Activated CD4-positive, alpha-beta T cell treated with anti-CD3 and anti-CD28 coated beads for 4 hours (primary cell): ENCODE measurements around the gene FHAD1.
"Not testable (repeated sequence)": the region's sequence is repeated elsewhere in the genome, so short reads cannot be mapped to it uniquely, and the experiment has no call there.

Source experiments
- DNase-seq, 2 donors: peaks; one replicate each; pipeline ENCODE4 v3.0.0-alpha.2; 2020

The FHAD1 gene

GRCh38 chr1:15277933-15278332 lies 30.9 kb downstream of the FHAD1 start:
- DNase-seq: no peak

DNA sequence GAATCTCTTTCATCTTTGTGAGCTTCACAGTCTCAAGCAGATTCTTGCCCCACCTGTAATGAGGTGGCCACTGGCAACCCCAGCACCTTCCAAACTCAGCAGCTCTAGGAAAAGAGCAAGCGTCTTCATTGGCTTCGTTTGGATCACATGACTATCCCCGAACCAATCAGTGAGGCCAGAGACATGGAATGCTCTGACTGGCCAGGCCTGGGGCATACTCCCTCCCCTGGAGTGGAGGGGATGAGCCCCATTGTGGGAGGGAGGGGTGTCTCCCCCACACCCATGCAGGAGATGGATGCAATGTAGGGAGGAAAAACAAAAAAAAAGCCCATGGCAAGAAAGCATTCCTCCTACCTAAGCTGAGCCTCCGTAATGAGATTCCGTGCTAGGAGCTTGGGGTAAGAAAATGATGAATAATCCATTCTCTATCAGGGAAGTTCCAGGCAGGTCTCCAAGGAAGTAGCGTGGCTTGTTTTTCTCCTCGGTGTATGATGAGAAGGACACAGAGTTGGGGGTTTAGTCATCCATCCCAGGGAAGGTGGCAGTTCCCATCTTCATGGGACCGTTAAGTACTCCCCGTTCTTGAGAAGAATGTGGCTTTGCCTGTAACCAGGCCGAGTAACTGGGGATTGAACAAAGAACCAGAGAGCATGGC lies 32.7 kb downstream of the FHAD1 start:
- DNase-seq: no peak

DNA sequence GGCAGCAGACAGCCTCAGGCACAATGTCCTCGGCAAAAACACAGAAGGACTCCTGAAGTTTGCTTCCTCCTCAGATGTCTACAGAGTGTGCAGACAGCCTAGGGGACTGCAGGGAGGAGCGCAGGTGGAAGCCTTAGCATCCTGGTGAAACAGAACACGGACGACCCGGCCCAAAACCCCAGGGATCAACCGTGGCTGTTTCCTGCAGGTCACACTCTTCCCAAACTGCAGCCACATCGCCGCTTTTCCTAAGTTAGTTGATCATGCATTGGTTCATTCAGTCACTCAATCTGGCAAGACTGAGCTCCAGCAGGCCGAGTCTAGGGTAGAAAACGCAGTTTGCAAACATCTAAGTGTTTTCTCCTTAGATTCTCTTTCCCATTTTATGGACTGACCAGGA lies 33.4 kb downstream of the FHAD1 start:
- DNase-seq: no peak

DNA sequence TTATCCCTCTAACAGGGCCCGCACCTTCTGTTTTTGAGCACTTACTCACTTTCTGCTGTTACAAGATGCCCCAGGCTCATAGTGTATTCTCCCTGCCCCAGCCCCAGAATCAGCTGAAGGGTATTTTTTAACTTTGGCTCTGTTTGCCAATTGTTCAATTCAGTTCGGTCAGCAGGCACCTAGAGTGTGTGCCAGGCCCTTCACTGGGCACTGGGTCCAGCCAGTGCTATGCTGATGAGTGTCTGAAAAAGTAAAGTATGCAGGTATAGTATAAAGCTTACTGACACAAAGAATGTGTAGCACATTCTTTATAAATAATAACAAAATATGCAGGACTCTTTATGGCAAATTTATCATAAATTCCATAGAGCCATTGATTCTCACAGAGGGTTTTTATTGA lies 35.0 kb downstream of the FHAD1 start:
- no peak for DNase-seq

DNA sequence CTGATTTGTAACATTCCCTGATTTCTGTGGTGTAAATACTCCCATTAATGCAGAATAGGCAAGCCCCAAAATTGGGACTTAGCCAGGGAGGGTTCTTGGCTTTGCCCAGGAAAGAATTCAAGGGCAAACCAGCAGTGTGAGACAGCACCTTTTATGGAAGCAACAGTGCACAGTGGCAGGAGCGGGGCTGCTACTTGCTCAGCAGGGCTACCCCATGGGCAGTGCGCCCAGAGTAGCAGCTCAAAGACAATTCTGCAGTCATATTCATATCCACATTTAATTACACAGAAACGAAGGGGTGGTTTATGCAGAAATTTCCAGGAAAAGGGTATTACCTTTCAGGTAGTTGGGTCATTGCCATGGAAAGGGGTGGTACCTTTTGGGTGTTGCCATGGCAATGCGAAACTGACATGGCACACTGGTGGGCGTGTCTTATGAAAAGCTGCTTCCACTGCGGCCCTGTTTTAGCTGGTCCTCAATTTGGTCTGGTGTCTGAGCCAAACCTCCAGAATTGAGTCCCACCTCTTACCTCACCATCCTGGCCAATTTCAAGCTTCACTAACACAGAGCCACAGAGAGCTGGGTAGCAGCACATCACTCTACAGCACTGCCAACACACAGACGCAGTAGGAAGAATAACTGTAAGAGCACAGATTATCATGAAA lies 35.9 kb downstream of the FHAD1 start:
- DNase-seq: no peak

- no peak for DNase-seq
Observed at GRCh38 chr1:15283526-15283925, 36.5 kb downstream of the FHAD1 start.

DNA sequence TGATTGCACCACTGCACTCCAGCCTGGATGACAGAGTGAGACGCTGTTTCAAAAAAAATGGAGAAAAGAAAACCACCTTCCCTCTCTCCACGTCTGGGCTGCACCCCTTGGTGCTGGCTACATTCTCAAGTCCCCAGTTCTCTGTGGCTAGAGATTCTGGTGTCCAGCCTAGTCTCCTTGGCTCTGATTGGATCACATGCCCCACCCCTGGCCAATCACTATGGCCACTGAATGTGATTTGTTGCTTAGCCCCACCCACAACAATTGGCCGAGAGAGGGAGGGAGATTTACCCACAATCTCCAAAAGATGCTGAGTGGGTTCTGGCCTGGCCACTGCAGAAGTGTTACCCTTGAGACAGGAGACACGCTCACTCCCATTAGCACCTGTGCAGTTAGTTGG lies 39.4 kb downstream of the FHAD1 start:
- DNase-seq: no peak

GRCh38 chr1:15287035-15287979 lies 40.3 kb downstream of the FHAD1 start:
- no peak for DNase-seq

DNA sequence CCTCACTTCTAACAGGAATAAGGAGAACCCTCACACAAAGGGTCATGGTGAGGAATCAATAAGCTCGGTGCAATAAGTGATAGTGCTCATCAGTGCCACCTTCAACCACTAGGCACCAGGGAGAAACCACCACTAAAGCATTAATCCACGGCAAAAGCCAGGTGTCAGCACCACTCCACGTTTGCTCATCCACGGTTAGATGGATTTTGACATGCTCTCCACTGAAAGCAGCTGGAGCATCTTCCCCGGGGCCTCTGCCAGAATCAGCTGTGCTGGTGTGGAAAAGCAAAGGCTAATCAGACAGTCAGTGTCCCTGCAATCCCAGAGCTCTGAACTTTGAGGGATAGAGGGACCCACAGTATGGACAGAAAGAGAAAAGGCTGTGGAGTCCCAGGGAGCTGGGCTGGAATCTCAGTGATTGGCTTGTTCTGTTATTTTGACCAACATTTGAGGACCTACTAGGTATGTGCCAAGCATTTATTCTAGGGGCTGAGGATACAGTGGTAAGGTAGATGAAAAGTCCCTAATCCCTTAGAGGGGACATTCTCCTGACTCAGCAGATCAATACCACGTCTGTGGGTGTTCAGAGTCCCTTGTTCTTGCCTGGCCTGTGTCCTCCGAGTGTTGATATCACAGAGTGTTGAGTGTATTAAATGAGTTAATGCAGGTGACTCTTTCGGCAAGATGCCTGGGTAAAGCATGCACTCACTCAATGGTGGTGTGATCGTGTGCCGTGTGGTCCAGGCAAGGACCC lies 41.3 kb downstream of the FHAD1 start:
- no peak for DNase-seq

- no peak for DNase-seq
Observed at GRCh38 chr1:15289251-15289651, 42.2 kb downstream of the FHAD1 start.

- DNase-seq: peak in 1 of 2 donors; percentile 10
Observed at GRCh38 chr1:15290382-15290781, 43.4 kb downstream of the FHAD1 start.

GRCh38 chr1:15295696-15296095 lies 48.7 kb downstream of the FHAD1 start:
- no peak for DNase-seq

GRCh38 chr1:15296585-15297321 lies 49.7 kb downstream of the FHAD1 start:
- no peak for DNase-seq

DNA sequence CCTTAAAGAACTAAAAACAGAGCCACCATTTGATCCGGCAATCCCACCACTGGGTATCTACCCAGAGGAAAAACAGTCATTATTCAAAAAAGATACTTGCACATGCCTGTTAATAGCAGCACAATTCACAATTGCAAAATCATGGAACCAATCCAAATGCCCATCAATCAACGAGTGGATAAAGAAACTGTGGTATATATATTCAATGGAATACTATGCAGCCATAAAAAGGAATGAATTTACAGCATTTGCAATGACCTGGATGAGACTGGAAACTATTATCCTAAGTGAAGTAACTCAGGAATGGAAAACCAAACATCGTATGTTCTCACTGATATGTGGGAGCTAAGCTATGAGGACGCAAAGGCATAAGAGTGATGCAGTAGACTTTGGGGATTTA lies 51.0 kb downstream of the FHAD1 start:
- not testable (repeated sequence) for DNase-seq

- no peak for DNase-seq
Observed at GRCh38 chr1:15299179-15299578, 52.2 kb downstream of the FHAD1 start.

GRCh38 chr1:15299806-15300205 lies 52.8 kb downstream of the FHAD1 start:
- no peak for DNase-seq

DNA sequence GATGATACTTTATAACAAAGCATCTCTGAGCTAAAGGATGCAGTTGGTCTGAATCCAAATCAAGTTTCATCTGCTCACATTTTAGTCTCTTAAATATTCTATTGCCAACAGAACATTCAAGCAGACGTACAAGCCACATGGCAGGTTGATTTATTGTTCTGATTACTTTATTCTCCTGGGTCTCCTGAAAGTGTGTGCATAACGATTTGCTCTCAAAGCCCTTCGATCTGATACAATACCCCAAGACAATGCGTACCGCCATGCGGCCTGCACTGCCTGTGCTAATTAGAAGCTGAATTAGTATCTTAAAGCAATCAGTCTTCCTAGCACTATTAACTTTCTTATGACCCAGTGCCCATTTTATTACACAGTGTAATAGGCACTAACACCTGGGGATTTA lies 56.9 kb downstream of the FHAD1 start:
- no peak for DNase-seq

- peak; percentile 63 to 68 for DNase-seq
Observed at GRCh38 chr1:15304708-15305467, 57.9 kb downstream of the FHAD1 start.

GRCh38 chr1:15305468-15305770 lies 58.4 kb downstream of the FHAD1 start:
- no peak for DNase-seq

- not testable (repeated sequence) for DNase-seq
Observed at GRCh38 chr1:15306352-15306751, 59.3 kb downstream of the FHAD1 start.

GRCh38 chr1:15308135-15308534 lies 61.1 kb downstream of the FHAD1 start:
- no peak for DNase-seq

DNA sequence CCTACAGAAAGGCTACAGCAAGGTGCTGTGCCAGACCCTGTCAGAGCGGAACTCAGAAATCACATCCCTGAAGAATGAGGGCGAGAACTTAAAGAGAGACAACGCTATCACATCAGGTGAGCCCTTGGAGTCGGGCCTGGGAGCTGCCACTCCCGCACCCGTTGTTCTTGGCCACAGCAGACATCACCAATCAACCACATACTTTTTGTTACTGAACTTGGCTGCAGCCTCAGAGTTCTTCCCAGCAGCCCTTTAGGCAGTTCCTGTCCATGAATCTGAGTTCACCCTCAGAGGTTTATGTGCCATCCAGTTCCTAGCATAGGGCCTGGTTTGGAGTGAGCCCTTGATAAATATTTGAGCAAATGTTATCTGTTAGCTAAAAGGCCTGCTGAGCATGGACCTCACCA lies 61.6 kb downstream of the FHAD1 start:
- DNase-seq: no peak
